NCI-H187 (cell line): ENCODE measurements around the gene SLC6A17.

ENCODE experiments used
- DNase-seq, 2 experiments: peaks; one replicate each; lab custom pipeline; 2025; lab: John Stamatoyannopoulos, UW

The SLC6A17 gene

GRCh38 chr1:110242062-110242461 lies 91.8 kb downstream of the SLC6A17 start:
- no peak for DNase-seq

DNA sequence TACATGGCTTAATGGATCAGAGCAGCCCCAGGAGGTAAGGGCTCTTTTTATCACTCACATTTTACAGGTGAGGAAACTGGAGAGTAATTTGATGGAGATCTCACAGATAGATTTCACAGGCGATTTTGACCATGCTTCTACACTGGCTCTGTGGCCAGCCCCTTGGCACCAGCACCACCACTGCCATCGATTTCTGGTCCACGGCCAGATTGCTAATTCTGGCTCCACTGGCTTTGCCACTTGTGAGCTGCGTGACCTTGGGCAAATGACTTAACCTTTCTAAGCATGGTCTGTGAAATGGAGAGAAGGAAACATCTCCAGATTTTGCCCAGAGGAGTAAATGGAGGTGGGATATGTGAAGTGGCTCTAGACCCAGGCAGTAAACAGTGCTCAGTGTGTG lies 92.4 kb downstream of the SLC6A17 start:
- peak; percentile 25 to 52 for DNase-seq

- DNase-seq, result no peak
These were observed 92.9 kb downstream of the SLC6A17 start for GRCh38 chr1:110243146-110243545.

GRCh38 chr1:110243574-110243973 lies 93.3 kb downstream of the SLC6A17 start:
- DNase-seq, result no peak

DNA sequence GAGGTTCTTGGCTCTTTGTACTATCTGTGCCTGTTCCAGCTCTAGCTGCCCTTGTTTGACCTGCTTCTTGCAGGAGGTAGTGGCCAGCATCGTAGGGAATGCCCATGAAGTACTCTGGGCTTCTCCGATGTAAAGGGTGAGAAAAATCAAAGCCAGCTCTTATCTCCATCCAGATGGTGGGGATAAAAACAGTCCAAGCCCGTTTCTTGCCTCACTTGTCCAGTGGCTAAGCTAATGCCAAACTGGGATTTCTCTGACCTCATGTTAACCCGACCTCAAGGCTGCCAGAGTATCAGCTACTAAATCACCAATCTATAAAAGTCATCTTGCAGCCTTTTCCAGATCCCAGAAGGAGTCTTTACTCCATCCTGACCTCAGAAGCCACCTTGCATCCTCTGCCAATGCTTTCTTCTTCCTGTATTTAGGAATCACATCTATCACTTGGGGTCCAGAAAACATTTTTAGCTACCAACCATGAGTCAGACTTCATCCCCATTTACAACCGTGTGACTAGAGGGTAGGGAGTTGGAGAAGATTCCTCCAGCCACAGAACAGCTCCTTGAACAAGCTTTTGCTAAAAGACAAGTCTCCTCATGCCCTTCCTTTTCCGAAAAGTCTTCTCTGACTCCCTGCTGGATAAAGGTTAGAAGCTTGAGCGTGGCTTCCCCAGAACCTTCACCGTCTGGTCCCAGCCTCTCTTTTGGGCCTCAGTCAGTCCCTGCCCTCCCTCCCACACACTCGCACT lies 95.8 kb downstream of the SLC6A17 start:
- no peak for DNase-seq

DNA sequence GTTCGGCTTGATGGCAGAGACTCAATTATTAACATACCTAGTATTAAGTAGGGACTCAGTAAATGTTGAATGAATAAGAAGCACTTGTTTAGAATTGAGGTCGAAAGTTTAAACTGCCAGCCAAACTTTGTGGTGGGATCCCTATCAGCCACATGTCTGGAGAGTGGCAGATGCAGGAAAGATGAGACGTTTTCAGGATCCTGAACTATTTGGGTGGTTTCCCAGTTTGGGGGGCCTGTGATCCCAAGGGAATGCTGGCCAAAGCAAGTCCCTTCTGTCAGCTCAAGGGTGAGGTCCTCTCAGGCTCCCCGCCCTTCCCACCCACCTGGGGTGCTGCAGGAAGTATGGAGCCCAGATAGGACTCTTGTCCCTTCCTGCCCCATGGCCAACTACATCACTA lies 98.5 kb downstream of the SLC6A17 start:
- DNase-seq, result no peak

GRCh38 chr1:110249256-110249655 lies 99.0 kb downstream of the SLC6A17 start:
- no peak for DNase-seq

GRCh38 chr1:110250008-110250407 lies 99.7 kb downstream of the SLC6A17 start:
- no peak for DNase-seq

- DNase-seq, result no peak
These were observed 100.5 kb downstream of the SLC6A17 start for GRCh38 chr1:110250749-110251148.
